ENCODE measurements around the gene SLC25A23.

The SLC25A23 gene

DNA sequence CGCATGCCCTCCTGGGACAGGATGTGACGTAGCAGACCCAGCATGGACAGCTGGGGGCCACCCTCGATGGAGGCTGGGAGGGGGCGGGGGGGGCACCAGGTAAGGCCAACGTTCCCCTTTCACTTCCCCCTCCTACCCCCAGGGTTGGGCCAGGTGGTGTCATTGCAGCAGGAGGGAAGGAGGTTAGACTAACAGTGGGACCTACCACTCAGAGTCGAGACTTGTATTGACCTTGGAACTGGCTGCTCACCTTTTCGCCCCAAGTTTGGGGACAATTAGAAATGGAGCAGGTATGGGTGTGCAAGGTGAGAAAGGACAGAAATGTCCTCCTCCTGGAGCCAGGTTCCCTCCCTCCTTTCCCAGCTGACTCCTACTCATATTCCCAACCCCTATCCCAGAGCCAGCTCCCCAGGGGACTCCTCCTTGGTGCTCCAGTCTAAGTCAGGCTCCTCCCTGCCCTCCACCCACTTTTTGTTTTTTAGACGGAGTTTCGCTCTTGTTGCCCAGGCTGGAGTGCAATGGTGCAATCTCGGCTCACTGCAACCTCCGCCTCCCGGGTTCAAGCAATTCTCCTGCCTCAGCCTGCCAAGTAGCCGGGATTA, 17.4 kb downstream of the SLC25A23 start:
- TF ChIP-seq, protein P1, sequence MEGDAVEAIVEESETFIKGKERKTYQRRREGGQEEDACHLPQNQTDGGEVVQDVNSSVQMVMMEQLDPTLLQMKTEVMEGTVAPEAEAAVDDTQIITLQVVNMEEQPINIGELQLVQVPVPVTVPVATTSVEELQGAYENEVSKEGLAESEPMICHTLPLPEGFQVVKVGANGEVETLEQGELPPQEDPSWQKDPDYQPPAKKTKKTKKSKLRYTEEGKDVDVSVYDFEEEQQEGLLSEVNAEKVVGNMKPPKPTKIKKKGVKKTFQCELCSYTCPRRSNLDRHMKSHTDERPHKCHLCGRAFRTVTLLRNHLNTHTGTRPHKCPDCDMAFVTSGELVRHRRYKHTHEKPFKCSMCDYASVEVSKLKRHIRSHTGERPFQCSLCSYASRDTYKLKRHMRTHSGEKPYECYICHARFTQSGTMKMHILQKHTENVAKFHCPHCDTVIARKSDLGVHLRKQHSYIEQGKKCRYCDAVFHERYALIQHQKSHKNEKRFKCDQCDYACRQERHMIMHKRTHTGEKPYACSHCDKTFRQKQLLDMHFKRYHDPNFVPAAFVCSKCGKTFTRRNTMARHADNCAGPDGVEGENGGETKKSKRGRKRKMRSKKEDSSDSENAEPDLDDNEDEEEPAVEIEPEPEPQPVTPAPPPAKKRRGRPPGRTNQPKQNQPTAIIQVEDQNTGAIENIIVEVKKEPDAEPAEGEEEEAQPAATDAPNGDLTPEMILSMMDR (IDR thresholded peaks at IDR 0.05), result no peak
- H3K4me2 ChIP-seq (ENCODE audit: low read length), result no peak overlapping the region
- H3K4me3 ChIP-seq (ENCODE audit: low read depth, low read length), result no peak overlapping the region
- H3K27me3 ChIP-seq (ENCODE audit: control insufficient read depth, insufficient read depth, low read length), result no peaks in the 10 kb centered on the region
- H3K4me1 ChIP-seq, result no peaks in the 10 kb centered on the region
- H3K9me3 ChIP-seq (ENCODE audit: control insufficient read depth, low read length), result no peaks in the 10 kb centered on the region
- H3K27ac ChIP-seq, result no peak overlapping the region
- H2AFZ ChIP-seq, result no peak overlapping the region
- no peaks in the 10 kb centered on the region for H3K79me2 ChIP-seq
- no peak overlapping the region for H3K9ac ChIP-seq
- no peaks in the 10 kb centered on the region for H3K36me3 ChIP-seq (ENCODE audit: control insufficient read depth, insufficient read depth, low read length)

- no peak overlapping the region for H3K4me2 ChIP-seq (ENCODE audit: low read length)
- H3K27ac ChIP-seq, result no peak overlapping the region
- no peaks in the 10 kb centered on the region for H3K79me2 ChIP-seq
- H2AFZ ChIP-seq, result no peak overlapping the region
- no peak overlapping the region for H3K4me3 ChIP-seq (ENCODE audit: low read depth, low read length)
- no peaks in the 10 kb centered on the region for H3K36me3 ChIP-seq (ENCODE audit: control insufficient read depth, insufficient read depth, low read length)
- H3K9me3 ChIP-seq (ENCODE audit: control insufficient read depth, low read length), result no peaks in the 10 kb centered on the region
- TF ChIP-seq, protein P1 (IDR thresholded peaks at IDR 0.05), result no peak
- H3K9ac ChIP-seq, result no peak overlapping the region
- no peaks in the 10 kb centered on the region for H3K27me3 ChIP-seq (ENCODE audit: control insufficient read depth, insufficient read depth, low read length)
- H3K4me1 ChIP-seq, result no peaks in the 10 kb centered on the region
Observed at GRCh38 chr19:6440905-6441304, 18.7 kb downstream of the SLC25A23 start.

GRCh38 chr19:6439743-6440142, 19.8 kb downstream of the SLC25A23 start:
- no peaks in the 10 kb centered on the region for H3K9me3 ChIP-seq (ENCODE audit: control insufficient read depth, low read length)
- H3K27me3 ChIP-seq (ENCODE audit: control insufficient read depth, insufficient read depth, low read length), result no peaks in the 10 kb centered on the region
- no peak overlapping the region for H3K27ac ChIP-seq
- H3K4me3 ChIP-seq (ENCODE audit: low read depth, low read length), result no peak overlapping the region
- H3K9ac ChIP-seq, result no peak overlapping the region
- H3K4me1 ChIP-seq, result no peaks in the 10 kb centered on the region
- no peaks in the 10 kb centered on the region for H3K36me3 ChIP-seq (ENCODE audit: control insufficient read depth, insufficient read depth, low read length)
- H2AFZ ChIP-seq, result no peak overlapping the region
- TF ChIP-seq, protein P1 (IDR thresholded peaks at IDR 0.05), result no peak
- no peaks in the 10 kb centered on the region for H3K79me2 ChIP-seq
- no peak overlapping the region for H3K4me2 ChIP-seq (ENCODE audit: low read length)

GRCh38 chr19:6433663-6434062, 25.9 kb downstream of the SLC25A23 start, which contains the start of gene SLC25A41:
Gene SLC25A41 (minus strand): TSS chr19:6433763. CDS start chr19:6433693, 70 bp downstream.
- Histone ChIP-seq H3K27me3 (ENCODE audit: control insufficient read depth, insufficient read depth, low read length) (no peaks in the 10 kb centered on the region), H3K4me1 (no peaks in the 10 kb centered on the region), H2AFZ (no peak within 1 kb of the TSS), H3K4me3 (ENCODE audit: low read depth, low read length) (no peak within 1 kb of the TSS), H3K36me3 (ENCODE audit: control insufficient read depth, insufficient read depth, low read length) (no peaks in the 10 kb centered on the region), H3K9me3 (ENCODE audit: control insufficient read depth, low read length) (no peaks in the 10 kb centered on the region), H3K9ac (no peak within 1 kb of the TSS), H3K79me2 (no peaks in the 10 kb centered on the region), H3K27ac (no peak within 1 kb of the TSS), H3K4me2 (ENCODE audit: low read length) (no peak within 1 kb of the TSS)
- TF ChIP-seq, protein P1 (IDR thresholded peaks at IDR 0.05), result no peak

DNA sequence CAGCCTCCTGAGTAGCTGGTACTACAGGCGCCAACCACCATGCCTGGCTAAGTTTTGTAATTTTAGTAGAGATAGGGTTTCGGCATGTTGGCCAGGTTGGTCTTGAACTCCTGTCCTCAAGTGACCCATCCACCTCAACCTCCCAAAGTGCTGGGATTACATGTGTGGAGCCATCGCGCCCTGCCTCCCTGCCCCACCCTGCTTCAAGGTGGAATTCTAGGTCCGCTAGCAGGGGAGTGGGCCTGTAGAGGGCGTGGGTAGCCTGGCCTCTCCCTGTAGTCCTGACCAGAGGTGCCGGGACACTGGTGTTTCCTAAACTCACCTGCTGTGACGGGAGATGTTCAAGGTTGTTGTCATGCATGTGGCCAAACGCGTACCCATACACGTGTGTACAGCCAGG, 26.4 kb downstream of the SLC25A23 start:
- H3K4me3 ChIP-seq (ENCODE audit: low read depth, low read length), result no peak overlapping the region
- H3K27ac ChIP-seq, result no peak overlapping the region
- H3K79me2 ChIP-seq, result no peaks in the 10 kb centered on the region
- H3K27me3 ChIP-seq (ENCODE audit: control insufficient read depth, insufficient read depth, low read length), result no peaks in the 10 kb centered on the region
- no peaks in the 10 kb centered on the region for H3K9me3 ChIP-seq (ENCODE audit: control insufficient read depth, low read length)
- H3K4me2 ChIP-seq (ENCODE audit: low read length), result no peak overlapping the region
- H2AFZ ChIP-seq, result no peak overlapping the region
- H3K4me1 ChIP-seq, result no peaks in the 10 kb centered on the region
- H3K9ac ChIP-seq, result no peak overlapping the region
- no peaks in the 10 kb centered on the region for H3K36me3 ChIP-seq (ENCODE audit: control insufficient read depth, insufficient read depth, low read length)
- TF ChIP-seq, protein P1 (IDR thresholded peaks at IDR 0.05), result no peak

Data from parathyroid adenoma (tissue), 2 donors.